Activated CD8-positive, alpha-beta memory T cell treated with anti-CD3 and anti-CD28 coated beads for 4 hours (primary cell): Measurements from ENCODE around the gene EBLN1.
"Not testable (repeated sequence)": the region's sequence is repeated elsewhere in the genome, so short reads cannot be mapped to it uniquely, and the experiment has no call there.

ENCODE experiments used
- DNase-seq, 2 donors: peaks; one replicate each; pipeline ENCODE4 v3.0.0-alpha.2; 2020; ENCODE audit warnings: low read depth in 2 of 2

Gene EBLN1

DNA sequence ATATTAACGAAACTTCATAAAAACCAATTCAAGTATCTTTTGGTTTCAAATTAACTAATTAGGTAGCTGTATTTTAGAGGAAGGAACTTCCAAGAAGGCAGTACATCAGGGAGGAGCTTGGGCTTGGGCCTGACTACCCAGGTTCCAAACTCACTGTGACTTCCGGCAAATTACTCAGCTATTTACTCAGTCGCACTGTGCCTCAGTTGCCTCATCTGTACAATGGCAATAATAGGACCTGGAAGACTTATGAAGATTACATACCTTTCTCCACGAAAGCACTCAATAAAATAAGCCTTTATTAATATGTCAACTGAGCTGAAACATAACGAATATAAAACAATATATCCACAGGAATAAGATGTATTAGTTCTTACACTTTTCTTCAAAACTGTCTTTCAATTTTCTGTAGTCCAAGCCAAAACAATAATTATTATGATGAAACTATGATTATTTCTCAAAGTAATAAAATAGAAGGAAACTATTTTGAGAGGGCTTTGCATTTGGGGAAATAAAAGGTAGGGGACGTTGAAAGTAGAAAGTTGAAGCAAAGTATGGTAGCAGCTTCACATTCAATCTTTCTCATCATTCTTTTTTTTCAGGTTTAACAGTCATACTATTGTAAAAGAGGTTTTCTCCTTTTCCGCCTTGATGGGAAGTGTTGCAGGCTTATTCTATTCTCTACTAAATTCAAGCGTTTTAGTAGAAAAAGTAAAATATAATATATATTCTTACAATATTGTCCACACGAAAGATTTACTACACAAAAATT lies 10.5 kb upstream of the EBLN1 start:
- DNase-seq: no peak

DNA sequence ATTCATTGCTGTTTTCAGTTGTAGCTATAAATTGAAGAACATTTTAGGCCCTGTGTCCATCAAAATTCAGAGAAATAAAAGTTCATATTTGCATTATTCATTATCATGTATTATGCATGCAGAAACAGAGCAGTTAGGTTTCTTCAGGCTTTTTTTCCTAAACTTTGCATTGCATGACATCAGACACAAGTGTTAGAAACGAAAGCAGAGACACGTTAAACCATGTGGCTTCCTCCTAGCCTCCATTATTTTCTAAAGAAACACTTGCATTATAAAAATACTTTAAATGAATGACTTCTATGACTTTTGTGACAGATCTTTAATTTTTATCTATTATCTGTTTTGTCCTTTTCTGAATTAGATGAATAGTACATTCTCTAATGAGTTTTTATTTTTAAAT lies 8.8 kb upstream of the EBLN1 start:
- no peak for DNase-seq

DNA sequence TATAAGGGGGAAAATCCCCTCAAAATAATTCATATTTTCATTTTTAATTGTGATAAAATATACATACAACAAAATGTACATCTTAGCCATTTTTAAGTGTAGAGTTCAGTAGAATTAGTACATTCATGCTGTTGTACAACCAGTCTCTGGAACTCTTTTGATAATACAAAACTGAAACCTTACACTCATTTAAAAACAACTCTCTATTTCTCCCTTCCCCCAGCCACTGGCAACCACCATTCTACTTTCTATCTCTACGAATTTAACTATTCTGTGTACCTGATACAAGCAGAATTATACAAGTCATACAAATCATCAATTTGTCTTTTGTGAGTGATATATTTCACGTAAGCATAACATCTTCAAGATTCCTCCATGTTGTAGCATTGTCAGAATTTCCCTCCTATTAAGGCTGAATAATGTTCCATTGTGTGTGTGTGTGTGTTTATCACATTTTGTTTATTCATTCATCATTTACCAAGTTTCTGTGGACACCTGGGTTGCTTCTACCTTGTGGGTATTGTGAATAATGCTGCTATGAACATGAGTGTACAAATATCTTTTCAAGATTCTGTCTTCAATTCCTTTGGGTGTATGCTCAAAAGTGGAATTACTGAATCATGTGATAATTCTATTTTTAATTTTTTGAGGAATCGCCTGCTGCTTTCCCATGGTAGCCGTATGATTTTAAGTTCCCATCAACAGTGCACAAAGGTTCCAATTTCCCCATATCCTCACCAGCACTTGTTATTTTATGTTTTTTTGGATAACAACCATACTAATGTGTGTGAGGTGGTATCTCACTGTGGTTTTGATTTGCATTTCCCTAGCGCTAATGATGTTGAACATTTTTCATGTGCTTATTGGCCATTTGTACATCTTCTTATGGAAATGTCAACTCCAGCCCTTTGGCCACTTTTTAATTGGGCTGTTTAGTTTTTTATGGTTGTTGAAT lies 4.7 kb upstream of the EBLN1 start:
- no peak for DNase-seq

DNA sequence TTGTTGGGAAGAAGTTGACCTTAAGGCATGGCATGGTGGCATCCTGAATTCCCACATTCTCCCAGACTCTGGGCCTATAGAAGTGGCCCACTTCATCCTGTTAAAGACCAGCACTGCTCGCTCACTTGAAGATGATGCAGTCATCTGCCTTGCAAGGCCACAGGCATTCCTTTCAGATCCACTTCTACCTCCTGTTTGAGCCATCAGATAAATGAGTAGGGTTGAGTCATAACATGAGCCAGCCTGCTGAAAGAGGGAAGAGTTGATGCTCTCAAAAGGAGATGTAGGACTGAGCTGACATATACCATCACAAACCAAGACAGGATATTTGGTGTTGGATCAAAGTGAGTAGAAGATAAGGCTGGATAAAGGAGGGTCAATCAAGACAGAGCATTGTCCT lies 1.5 kb upstream of the EBLN1 start:
- DNase-seq: no peak

- DNase-seq: no peak
Observed at GRCh38 chr10:22218448-22218847, 633 bp upstream of the EBLN1 start.

GRCh38 chr10:22217084-22217483 lies 731 bp downstream of the EBLN1 start:
- DNase-seq: not testable (repeated sequence)

- DNase-seq: no peak
Observed at GRCh38 chr10:22210267-22210666, 7.5 kb downstream of the EBLN1 start.

- no peak for DNase-seq
Observed at GRCh38 chr10:22193945-22194344, 23.9 kb downstream of the EBLN1 start.

GRCh38 chr10:22185586-22185985 lies 32.2 kb downstream of the EBLN1 start:
- no peak for DNase-seq

DNA sequence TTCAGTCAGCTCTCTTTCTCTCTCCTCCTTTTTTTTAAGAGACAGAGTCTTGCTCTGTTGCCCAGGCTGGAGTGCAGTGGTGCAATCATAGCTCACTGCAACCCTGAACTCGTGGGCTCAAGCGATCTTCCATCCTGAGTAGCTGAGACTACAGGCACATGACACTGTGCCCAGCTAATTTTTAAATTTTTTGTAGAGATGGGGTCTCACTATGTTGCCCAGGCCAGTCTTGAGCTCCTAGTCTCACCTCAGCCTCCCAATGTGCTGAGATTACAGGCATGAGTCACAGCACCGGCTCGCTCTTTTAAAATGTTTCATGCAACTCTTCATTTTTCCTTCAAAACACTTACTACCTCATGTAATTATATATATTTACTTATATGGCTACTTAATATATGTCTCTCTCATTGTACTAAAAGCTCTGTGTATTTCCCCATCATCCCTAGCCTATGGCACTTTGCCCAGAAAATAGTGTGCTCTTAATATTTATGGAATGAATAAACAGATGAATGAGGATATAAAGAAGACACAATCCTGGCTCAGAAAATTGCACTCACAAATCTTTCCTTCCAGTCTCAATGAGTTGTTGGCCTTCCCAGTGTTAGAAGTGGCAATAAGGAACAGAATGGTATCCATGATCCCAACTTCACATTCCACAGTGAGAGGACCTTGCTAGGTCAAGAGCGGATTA lies 33.9 kb downstream of the EBLN1 start:
- DNase-seq: no peak

DNA sequence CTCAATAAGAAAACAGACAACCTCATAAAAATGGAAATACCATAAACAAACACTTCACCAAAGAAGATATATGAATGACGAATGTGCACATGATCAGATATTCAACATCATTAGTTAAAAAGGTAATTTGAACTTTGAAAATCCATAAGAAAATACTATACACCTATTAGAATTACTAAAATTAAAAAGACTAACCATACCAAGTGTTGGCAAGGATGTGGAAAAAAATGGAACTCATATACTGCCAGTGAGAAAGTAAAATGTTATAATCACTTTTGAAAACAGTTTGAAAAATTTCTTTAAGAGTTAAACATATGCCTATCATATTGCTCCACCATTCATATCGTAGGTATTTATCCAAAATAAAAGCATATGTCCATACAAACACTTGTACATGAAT lies 37.1 kb downstream of the EBLN1 start:
- no peak for DNase-seq

DNA sequence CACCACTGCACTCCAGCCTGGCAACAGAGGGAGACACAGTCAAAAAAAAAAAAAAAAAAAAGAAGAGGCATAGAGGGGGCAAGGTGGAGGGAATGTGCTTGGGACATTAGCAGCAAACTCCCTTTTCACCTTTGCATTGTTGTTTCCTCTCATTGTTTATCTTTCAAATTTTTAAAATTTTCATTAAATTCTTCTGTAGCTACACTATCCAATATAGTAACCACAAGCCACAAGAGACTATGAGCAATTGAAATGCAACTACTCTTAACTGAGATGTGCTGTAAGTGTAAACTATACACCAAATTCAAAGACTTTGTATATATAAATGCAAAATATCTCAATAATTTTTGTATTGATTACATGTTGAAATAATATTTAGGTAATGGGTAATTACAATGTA lies 43.4 kb downstream of the EBLN1 start:
- no peak for DNase-seq

DNA sequence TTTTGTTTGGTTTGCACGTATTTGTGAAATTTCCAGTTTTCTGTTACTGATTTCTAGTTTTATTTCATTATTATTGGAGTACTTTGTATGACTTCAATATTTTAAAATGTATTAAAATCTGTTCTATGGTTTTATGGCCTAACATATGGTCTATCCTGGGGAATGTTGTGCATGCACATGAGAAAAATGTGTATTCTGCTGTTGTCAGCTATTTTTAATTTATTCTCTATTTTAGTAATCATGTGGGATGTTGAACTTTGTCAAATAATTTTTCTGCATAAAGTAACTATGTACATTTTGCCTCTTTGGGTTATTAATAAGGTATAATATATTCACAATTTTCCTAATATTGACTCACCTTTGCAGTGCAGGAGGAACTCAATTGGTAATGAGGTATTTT lies 46.7 kb downstream of the EBLN1 start:
- no peak for DNase-seq

GRCh38 chr10:22170582-22170981 lies 47.2 kb downstream of the EBLN1 start:
- no peak for DNase-seq

DNA sequence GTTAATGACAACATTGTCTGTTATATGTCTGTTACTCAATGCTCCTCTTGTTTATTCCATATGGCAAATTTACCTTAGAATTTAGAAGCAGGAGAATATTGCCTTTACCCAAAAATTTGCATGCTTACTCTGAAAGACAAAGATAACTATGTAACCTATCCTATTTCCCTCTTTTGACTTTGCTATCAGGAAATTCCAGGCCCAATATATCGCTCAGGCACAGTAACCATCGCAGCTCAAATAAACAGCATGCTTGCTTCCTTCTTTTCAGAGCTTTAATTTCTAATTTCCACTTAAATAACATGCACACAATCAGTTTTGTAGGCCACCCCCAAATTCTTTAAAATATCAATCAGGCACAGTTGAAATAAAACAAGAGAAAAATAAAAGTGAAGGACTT lies 57.8 kb downstream of the EBLN1 start:
- DNase-seq: no peak

DNA sequence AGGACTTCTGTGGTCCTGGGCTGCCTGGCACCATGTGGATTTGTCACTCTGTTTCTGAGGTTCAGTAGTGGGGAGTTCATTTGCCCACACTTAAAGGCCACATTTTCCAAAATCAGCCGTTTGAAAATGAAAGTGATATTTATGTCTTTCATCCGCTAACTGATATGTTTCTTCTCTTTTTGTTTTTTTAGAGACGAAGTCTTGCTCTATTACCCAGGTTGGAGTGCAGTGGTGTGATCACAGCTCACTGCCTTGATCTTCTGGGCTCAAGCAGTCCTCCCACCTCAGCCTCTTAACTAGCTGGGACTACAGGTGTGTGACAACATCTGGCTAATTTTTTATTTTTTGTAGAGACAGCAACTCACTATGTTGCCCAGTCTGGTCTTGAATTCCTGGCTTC lies 58.6 kb downstream of the EBLN1 start:
- no peak for DNase-seq
